GM12891 (cell line): Measurements from ENCODE around the gene ERRFI1.
"Not testable (repeated sequence)": the region's sequence is repeated elsewhere in the genome, so short reads cannot be mapped to it uniquely, and the experiment has no call there.

Source experiments
- PAX5 ChIP-seq: IDR thresholded peaks from 2 replicates; pipeline ENCODE4 v1.6.1; 2011; ENCODE audit warnings: low read length, moderate library complexity, mild to moderate bottlenecking; ENCODE audit not compliant: insufficient read depth, severe bottlenecking
- POLR2A ChIP-seq: IDR thresholded peaks from 2 replicates; pipeline ENCODE4 v1.6.1; 2011; ENCODE audit warnings: low read depth, low read length, control low read depth
- POLR2AphosphoS5 ChIP-seq: IDR thresholded peaks from 2 replicates; pipeline ENCODE4 v1.6.1; 2011; ENCODE audit warnings: low read depth, low read length, control low read depth
- SPI1 ChIP-seq: IDR thresholded peaks from 2 replicates; pipeline ENCODE4 v1.6.1; 2011; ENCODE audit warnings: low read depth, low read length, control low read depth
- TAF1 ChIP-seq: IDR thresholded peaks from 2 replicates; pipeline ENCODE4 v1.6.1; 2011; ENCODE audit warnings: low read depth, low read length, control low read depth

- not testable (repeated sequence) for TF ChIP-seq POLR2AphosphoS5, TAF1, POLR2A, SPI1, PAX5
These were observed 43.7 kb upstream of the ERRFI1 start for GRCh38 chr1:8069614-8070320.
